HUES48 (cell line): ENCODE measurements around the gene RAB31.

Experiments used
- H3K27ac ChIP-seq: one replicate; pipeline ENCODE4 v1.7.0; 2013; ENCODE audit warnings: low read depth, low read length, inconsistent platforms
- H3K27me3 ChIP-seq: 2 replicates; pipeline ENCODE4 v1.6.1; 2013; ENCODE audit warnings: mild to moderate bottlenecking, low read length; ENCODE audit not compliant: control insufficient read depth, insufficient read depth
- H3K36me3 ChIP-seq: 2 replicates; pipeline ENCODE4 v1.6.1; 2013; ENCODE audit warnings: low read length; ENCODE audit not compliant: control insufficient read depth, insufficient read depth
- H3K4me1 ChIP-seq: 2 replicates; pipeline ENCODE4 v1.6.1; 2013; ENCODE audit warnings: mild to moderate bottlenecking, low read length; ENCODE audit not compliant: control insufficient read depth, insufficient read depth
- H3K4me3 ChIP-seq: 2 replicates; pipeline ENCODE4 v1.5.1; 2013; ENCODE audit warnings: mild to moderate bottlenecking, low read depth, low read length
- H3K9ac ChIP-seq: 2 replicates; pipeline ENCODE4 v1.6.1; 2013; ENCODE audit warnings: mild to moderate bottlenecking, low read depth, low read length, moderate library complexity
- H3K9me3 ChIP-seq: 2 replicates; pipeline ENCODE4 v1.6.1; 2013; ENCODE audit warnings: low read length; ENCODE audit not compliant: control insufficient read depth, insufficient read depth

Gene RAB31

DNA sequence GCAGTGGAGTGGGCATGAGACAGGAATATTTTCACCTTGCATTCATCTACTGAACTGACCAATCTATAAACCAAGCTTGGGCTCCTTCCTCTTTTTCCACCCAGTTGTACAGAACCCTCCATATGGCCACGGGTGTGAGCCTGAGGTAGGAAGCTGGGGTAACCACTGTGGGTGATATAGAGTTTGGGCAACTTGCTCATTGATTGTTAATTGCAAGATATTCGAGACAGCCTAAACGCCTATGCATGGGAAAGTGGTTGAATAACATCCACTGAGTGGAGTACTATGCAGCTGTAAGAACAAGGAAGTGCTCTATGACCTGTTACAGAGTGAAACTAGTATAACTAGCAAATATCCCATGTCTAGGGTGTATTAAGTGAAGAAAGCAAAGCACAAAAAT lies 198.4 kb downstream of the RAB31 start:
- Histone ChIP-seq H3K4me3 (no peak overlapping the region), H3K9me3 (no peaks in the 10 kb centered on the region), H3K36me3 (no peaks in the 10 kb centered on the region), H3K4me1 (no peaks in the 10 kb centered on the region), H3K27me3 (no peaks in the 10 kb centered on the region), H3K27ac (no peak overlapping the region), H3K9ac (no peak overlapping the region)

- Histone ChIP-seq H3K27ac (no peak overlapping the region), H3K4me1 (peaks cover under 1% of the 10 kb centered on the region; the same call in 1 of the 2 replicates), H3K36me3 (no peaks in the 10 kb centered on the region), H3K4me3 (no peak overlapping the region), H3K9ac (no peak overlapping the region), H3K27me3 (no peaks in the 10 kb centered on the region), H3K9me3 (no peaks in the 10 kb centered on the region)
Observed at GRCh38 chr18:9907867-9908266, 199.8 kb downstream of the RAB31 start.

DNA sequence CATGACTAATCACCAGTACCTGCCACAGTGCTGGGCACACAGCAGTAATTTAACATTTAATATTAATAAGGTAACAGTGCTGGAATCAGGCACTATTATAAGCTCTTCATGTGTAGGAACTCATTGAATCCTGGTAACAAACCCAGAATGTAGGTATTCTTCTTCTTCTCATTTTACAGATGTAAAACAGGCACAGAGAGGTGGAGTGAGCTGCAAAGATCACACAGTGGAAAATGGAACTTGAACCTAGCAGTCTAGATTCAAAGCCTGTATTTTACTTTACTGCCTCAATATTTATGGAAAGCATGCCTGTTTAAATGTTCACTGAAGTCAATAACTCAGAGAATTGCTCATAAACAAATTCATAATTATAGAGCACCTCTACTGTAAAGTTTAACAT lies 202.0 kb downstream of the RAB31 start:
- Histone ChIP-seq H3K9me3 (no peaks in the 10 kb centered on the region), H3K27me3 (no peaks in the 10 kb centered on the region), H3K36me3 (no peaks in the 10 kb centered on the region), H3K27ac (no peak overlapping the region), H3K4me3 (no peak overlapping the region), H3K9ac (no peak overlapping the region), H3K4me1 (peaks cover 3% of the 10 kb centered on the region; the same call in 1 of the 2 replicates)

GRCh38 chr18:9910661-9911060 lies 202.6 kb downstream of the RAB31 start:
- Histone ChIP-seq H3K27me3 (no peaks in the 10 kb centered on the region), H3K27ac (no peak overlapping the region)

GRCh38 chr18:9911226-9911625 lies 203.1 kb downstream of the RAB31 start:
- H3K9me3 ChIP-seq = no peaks in the 10 kb centered on the region
- H3K9ac ChIP-seq = no peak overlapping the region
- H3K4me1 ChIP-seq = peaks cover 13% of the 10 kb centered on the region
- no peak overlapping the region for H3K4me3 ChIP-seq
- no peak overlapping the region for H3K27ac ChIP-seq
- no peaks in the 10 kb centered on the region for H3K27me3 ChIP-seq
- H3K36me3 ChIP-seq = no peaks in the 10 kb centered on the region

More at GRCh38 chr18:9910661-9911060, 202.6 kb downstream of the RAB31 start:
- H3K9me3 ChIP-seq = no peaks in the 10 kb centered on the region
- H3K4me3 ChIP-seq = no peak overlapping the region
- H3K4me1 ChIP-seq = peaks cover 7% of the 10 kb centered on the region; the same call in 1 of the 2 replicates
- H3K36me3 ChIP-seq = no peaks in the 10 kb centered on the region
- no peak overlapping the region for H3K9ac ChIP-seq
